SIG-M5 treated with dmso at 0.1 percent for 504 hours (cell line): ENCODE measurements around the gene COPB1.
"Not testable (repeated sequence)": the region's sequence is repeated elsewhere in the genome, so short reads cannot be mapped to it uniquely, and the experiment has no call there.

Source experiments
- DNase-seq: peaks from one replicate; lab custom pipeline; 2025; ENCODE audit not compliant: unreplicated experiment; lab: John Stamatoyannopoulos, UW

The COPB1 gene

GRCh38 chr11:14499560-14500180 lies at the start of gene COPB1:
COPB1 (minus strand) TSS chr11:14499811; CDS start chr11:14498928, 883 bp downstream.
- peak; percentile 94 for DNase-seq

DNA sequence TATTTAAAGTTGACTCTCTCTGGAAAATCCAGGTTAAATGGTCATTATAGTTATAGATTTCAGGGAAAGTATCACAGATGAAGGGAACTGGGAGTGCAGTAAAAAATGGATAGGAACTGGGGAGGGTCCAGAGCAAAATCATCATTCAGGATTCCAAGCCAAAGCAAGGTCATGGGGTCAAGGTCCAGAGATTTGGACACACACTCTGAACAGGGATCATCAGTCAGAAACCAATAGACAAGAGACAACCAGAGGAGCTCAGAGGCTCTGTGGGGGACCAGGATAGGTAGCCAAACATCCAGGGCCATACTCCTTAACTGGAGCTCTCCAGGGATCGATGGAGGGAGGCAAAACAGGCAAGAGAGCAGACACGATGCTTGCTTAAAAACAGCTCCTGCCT lies 47.8 kb upstream of the COPB1 start:
- no peak for DNase-seq

- no peak for DNase-seq
Observed at GRCh38 chr11:14546672-14547071, 47.1 kb upstream of the COPB1 start.

- DNase-seq: peak; percentile 94
Observed at GRCh38 chr11:14544611-14545010, 45.0 kb upstream of the COPB1 start.

DNA sequence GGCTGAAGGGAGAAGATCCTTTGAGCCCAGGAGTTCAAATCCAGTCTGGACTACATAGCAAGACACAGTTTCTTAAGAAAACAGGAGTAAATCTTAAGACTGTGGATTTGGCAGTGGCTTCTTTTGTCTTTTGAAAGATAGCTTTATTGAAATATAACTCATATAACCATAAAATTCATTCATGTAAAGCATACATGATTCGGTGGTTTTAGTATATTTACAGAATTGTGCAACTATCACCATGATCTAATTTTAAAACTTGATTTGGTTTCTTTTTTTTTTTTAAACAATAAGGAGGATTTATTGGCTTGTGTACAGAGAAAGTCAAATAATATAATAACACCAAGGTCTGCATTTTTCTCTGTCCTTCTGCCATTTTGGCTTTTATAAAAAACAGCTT lies 43.6 kb upstream of the COPB1 start:
- peak; percentile 3 for DNase-seq

DNA sequence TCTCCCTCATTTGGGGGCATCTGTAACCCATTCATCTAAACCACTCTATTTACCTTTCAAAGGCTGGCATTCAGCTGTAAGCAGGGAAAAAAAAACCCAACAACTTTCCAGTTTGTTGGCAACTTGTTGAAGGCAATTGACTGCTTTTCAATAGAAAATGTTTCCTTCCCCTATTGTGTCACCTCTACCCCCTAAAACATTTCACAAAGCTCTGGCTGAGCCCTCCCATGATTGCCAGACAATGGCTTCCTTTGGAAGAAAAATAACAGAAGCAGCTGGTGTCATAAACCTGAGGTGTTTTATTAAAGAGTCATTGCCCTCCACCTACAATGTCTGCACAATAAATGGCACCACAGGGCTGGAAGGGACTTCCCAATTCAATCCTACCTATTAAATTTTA lies 42.7 kb upstream of the COPB1 start:
- DNase-seq: peak; percentile 58

DNA sequence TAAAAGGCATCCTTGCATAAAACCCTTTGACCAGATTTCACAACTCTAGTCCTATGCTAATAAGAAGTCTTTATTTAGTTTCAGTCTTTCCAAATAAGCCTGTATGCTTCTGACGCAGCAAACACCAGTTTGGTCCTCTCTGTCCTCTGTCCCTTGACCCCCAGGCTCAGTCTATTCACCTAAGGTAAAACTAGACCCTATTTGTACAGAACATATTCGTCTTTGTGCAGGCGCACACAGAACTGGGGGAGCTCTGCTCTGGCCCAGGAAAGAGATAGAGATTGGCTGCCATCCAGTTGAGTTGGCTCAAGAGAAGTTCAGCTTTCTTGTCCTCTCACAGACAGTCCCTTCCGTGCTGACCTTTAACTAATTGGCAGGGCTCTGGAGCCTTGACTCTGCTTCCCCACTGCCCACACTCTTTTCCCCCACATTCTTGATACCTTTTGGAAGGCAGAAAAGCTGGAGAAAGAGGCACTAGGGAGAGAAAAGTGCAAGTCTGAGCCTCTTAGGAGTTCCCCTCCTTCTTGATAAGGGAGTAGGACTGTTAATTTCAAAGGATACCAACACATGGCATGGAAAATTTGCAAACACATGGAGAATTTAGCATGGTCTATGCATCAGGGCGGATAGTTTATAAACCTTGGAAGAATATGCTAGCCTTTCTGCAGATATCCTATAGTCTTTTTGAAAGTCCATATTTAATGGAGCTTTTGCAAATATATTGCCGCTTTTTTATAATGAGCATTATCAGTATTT lies 41.8 kb upstream of the COPB1 start:
- DNase-seq: peak; percentile 69

- DNase-seq: peak; percentile 55
Observed at GRCh38 chr11:14539982-14540421, 40.4 kb upstream of the COPB1 start.

DNA sequence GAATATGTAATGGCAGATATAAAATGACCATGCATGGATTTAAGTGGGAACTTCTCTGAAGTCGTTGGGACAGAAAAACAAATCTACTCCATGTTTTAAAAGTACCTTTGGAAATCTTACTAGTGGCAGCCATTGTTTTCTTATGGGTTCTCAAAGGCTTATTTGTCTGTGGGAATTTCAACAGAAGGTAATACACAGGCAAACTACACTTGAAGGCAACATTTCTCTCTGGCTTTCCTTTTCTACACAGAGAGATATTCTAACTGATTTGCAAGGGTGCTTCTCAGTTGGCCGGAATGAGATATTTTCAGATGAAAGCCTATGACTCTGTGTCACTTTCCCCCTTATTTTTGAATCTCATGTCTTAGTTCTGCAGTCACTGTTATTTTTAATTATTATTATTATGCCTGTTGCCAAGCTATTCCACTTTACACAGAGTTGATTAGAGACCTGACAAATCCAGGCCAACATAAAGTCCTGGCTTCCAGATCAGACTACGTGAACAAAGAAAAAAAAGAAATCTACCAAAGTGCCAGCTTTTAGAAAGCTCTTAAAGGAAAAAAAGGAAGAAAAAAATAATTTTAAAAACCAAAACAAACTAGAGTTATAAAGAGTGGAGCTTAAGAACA lies 39.4 kb upstream of the COPB1 start:
- DNase-seq: no peak

- no peak for DNase-seq
Observed at GRCh38 chr11:14538271-14538925, 38.8 kb upstream of the COPB1 start.

GRCh38 chr11:14537134-14537599 lies 37.6 kb upstream of the COPB1 start:
- DNase-seq: peak; percentile 70

- DNase-seq: not testable (repeated sequence)
Observed at GRCh38 chr11:14535166-14535565, 35.6 kb upstream of the COPB1 start.

- no peak for DNase-seq
Observed at GRCh38 chr11:14529951-14530350, 30.3 kb upstream of the COPB1 start.

- DNase-seq: no peak
Observed at GRCh38 chr11:14529321-14529720, 29.7 kb upstream of the COPB1 start.

GRCh38 chr11:14522801-14523200 lies 23.2 kb upstream of the COPB1 start:
- DNase-seq: no peak

DNA sequence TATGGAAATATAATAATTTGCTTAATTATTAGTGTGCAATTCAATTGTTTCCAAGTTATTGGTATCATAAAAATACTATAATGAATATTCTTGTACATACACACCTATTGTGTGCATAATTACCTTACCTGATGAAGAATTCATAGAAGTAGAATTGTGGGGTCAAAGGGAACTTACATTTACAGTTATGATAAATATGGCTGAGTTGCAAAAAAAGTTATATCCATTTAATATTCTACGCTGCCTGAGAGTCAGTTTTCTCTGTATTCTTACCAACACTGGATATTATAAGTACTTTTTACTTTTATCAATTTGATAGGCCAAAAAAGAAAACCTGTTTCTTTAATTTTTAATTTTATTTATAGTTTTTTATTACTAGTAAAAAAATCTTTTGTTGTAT lies 22.6 kb upstream of the COPB1 start:
- DNase-seq: no peak

DNA sequence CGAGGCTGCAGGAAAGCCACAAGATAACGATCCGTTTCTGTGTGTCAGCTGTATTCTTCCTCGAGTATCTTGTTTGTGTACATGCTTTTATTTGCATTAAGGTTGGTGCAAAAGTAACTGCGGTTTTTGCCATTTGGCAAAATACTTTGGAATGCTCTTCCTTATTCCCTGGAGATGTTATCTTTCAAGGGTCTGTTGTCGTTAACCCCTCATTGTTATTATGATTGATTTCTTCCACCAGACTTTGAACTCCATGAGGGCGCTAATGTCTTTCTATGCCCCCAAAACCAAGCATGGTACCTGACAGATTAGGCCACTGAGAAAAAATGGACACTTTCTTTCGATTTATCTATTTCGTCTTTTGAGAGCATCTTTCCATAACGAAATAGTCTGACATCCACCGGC lies 21.1 kb upstream of the COPB1 start:
- DNase-seq: no peak

DNA sequence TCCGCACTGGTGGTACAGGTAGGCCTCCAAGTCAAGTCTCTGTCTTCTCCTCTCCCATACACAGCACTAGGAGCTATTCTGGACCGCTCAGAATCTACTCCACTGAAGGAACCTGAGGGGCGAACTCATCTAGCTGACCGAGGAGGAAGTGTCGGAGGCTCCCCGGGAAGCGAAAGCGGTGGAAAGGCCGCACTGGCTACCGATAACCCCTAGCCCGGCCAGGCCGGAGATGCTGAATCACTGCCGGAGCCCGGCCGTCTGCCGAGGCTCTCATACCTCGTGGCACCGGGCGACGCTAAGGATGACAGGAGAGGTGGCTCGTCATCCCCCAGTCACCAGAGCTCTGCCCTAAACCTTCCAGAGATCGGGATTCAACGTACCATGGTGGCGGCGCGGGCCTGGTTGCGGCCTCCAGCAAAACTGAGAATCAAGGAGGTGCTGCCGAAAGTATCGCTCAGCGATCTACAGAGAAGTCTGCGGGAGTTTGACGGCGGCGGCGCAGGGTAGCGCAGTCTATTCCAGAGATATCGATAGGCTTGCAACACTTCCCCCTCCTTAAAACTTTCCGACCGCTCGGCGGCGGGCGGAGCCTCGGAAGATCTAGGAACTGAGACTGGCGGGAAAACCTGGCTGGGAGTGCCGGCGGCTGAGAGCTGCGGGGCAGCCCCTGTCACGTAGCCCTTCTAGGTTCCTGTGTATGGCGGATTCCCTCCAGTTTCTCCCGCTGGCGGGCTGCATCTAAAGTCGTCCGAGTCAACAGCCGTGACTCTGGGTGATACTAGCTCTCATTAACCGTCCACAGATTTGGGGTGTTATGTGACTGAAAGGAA lies 20.5 kb upstream of the COPB1 start, which contains the start of gene PSMA1:
Gene PSMA1 (minus strand): TSS at position 470 of the 830 bp plus-strand sequence. CDS start 87 bp downstream, at position 383.
- peak; percentile 98 for DNase-seq

DNA sequence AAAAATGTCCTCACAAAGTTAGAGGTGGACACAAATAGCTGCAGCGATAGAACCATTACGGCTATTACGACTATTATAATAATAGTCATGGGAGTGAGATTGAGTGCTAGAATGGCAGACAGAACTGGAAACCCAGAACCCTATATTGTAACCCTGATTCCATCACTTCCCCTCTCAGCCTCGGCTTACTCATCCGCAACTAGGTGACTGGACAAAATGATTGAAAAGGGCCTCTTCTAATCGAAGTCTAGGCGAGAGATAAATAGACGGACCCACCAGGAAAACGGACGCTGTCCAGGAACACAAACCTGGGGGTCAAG lies 19.9 kb upstream of the COPB1 start:
- DNase-seq: peak; percentile 50

GRCh38 chr11:14518820-14519219 lies 19.2 kb upstream of the COPB1 start:
- DNase-seq: no peak

GRCh38 chr11:14513800-14514199 lies 14.2 kb upstream of the COPB1 start:
- no peak for DNase-seq
